ENCODE measurements around the gene ADGRG3. TPM values are rescaled to one million over a fixed set of nuclear protein-coding genes. Genes with fewer than 3 reads are reported as not detected.

Gene ADGRG3
- total and polyA plus RNA-seq, 2 donors from 2014 or later = 0.17 to 1.8 TPM

DNA sequence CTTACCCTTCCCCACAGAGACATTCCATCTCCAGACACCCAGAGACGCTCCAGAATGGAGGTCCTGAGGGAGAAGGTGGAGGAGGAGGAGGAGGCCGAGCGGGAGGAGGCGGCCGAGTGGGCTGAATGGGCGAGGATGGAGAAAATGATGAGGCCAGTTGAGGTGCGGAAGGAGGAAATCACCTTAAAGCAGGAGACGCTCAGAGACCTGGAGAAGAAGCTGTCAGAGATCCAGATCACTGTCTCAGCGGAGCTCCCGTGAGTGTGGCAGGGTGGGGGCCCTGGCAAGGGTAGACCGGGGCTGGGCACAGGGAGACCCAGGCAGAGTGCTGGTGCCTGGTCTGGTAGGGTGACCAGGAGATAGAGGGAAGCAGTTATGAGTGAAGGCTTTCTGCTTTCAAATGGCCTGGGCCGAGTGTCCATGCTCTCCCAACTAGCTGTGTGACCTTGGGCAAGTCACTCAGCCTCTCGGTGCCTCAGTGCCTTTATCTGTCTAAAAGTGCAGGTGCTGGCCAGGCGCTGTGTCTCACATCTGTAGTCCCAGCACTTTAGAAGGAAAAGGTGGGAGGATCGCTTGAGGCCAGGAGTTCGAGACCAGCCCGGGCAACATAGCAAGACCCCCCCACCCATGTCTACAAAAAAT lies 29.9 kb downstream of the ADGRG3 start:
- Histone ChIP-seq H3K36me3 (ENCODE audit: control insufficient read depth in 2 of 3, insufficient read depth in 3 of 3, low read length in 3 of 3) (no peaks in the 10 kb centered on the region), H3K9ac (ENCODE audit: low read length in 3 of 3) (no peak overlapping the region), H3K27ac (ENCODE audit: low read depth in 2 of 2, low read length in 2 of 2) (no peak overlapping the region), H3K9me3 (ENCODE audit: control insufficient read depth in 2 of 3, insufficient read depth in 1 of 3, low read length in 3 of 3) (no peaks in the 10 kb centered on the region), H3K4me3 (ENCODE audit: low read length in 3 of 3) (no peak overlapping the region), H3K4me1 (ENCODE audit: control insufficient read depth in 2 of 3, insufficient read depth in 2 of 3, low read depth in 1 of 3, low read length in 3 of 3) (peaks cover 0 to 4% (median 0%) of the 10 kb centered on the region in 3 donors), H3K27me3 (ENCODE audit: control insufficient read depth, insufficient read depth, low read length) (no peaks in the 10 kb centered on the region)
- TF ChIP-seq, protein P1, sequence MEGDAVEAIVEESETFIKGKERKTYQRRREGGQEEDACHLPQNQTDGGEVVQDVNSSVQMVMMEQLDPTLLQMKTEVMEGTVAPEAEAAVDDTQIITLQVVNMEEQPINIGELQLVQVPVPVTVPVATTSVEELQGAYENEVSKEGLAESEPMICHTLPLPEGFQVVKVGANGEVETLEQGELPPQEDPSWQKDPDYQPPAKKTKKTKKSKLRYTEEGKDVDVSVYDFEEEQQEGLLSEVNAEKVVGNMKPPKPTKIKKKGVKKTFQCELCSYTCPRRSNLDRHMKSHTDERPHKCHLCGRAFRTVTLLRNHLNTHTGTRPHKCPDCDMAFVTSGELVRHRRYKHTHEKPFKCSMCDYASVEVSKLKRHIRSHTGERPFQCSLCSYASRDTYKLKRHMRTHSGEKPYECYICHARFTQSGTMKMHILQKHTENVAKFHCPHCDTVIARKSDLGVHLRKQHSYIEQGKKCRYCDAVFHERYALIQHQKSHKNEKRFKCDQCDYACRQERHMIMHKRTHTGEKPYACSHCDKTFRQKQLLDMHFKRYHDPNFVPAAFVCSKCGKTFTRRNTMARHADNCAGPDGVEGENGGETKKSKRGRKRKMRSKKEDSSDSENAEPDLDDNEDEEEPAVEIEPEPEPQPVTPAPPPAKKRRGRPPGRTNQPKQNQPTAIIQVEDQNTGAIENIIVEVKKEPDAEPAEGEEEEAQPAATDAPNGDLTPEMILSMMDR (IDR thresholded peaks at IDR 0.05; ENCODE audit: borderline replicate concordance, extremely low read depth, insufficient read depth) = no peak
- intact Hi-C loops (cut with DNase I) = no loop called here
- FAIRE-seq (no peak), DNase-seq (no peak)

DNA sequence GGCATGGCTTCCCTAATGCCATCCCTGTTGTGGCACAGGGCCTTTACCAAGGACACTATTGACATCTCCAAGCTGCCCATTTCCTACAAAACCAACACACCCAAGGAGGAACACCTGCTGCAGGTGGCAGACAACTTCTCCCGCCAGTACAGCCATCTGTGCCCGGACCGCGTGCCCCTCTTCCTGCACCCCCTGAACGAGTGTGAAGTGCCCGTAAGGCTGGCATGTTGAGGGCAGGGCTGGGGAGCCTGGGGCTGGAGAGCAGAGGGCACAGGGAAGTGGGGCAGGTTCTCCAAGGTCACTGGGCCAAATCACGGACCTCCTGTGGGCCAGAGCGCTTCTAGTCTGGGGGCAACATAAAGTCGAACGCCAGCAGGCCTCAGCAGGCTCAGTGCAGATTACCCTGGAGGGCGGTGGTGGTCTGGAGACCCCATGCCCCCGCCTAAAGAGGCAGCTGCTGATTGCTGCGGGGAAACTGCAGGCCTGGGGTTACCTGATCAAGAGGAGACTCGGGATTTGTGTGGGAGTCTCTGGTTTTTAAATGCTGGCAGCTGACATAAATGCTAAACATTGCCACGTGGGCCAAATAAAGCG lies 30.8 kb downstream of the ADGRG3 start:
- Histone ChIP-seq H3K9ac (ENCODE audit: low read length in 3 of 3) (no peak overlapping the region), H3K27ac (ENCODE audit: low read depth in 2 of 2, low read length in 2 of 2) (no peak overlapping the region), H3K36me3 (ENCODE audit: control insufficient read depth in 2 of 3, insufficient read depth in 3 of 3, low read length in 3 of 3) (no peaks in the 10 kb centered on the region), H3K27me3 (ENCODE audit: control insufficient read depth, insufficient read depth, low read length) (no peaks in the 10 kb centered on the region), H3K9me3 (ENCODE audit: control insufficient read depth in 2 of 3, insufficient read depth in 1 of 3, low read length in 3 of 3) (no peaks in the 10 kb centered on the region), H3K4me1 (ENCODE audit: control insufficient read depth in 2 of 3, insufficient read depth in 2 of 3, low read depth in 1 of 3, low read length in 3 of 3) (peaks cover 0 to 4% (median 0%) of the 10 kb centered on the region in 3 donors), H3K4me3 (ENCODE audit: low read length in 3 of 3) (no peak overlapping the region)
- no peak for FAIRE-seq
- DNase-seq = no peak
- TF ChIP-seq, protein P1 (IDR thresholded peaks at IDR 0.05; ENCODE audit: borderline replicate concordance, extremely low read depth, insufficient read depth) = no peak
- intact Hi-C loops (cut with DNase I) = no loop called here

DNA sequence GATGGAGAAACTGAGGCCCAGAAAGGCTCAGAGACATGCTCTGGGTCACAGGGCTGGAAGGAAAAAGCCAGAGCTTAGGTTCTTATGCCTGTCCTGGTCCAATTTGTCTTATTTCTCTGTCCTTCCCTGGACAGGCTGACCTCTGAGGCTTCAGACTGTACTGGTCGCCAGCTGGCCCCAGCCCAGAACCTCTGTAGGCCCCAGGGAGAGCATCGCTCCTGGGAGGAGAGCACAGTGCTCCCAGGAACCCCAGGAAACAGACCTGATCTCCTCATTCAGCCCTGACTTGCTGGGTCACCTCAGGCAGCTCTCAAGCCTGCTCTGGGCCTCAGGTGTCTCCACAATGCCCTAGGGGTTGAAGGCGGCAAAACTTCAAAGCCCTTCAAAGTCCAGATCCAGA lies 31.4 kb downstream of the ADGRG3 start:
- Histone ChIP-seq H3K36me3 (ENCODE audit: control insufficient read depth in 2 of 3, insufficient read depth in 3 of 3, low read length in 3 of 3) (no peaks in the 10 kb centered on the region), H3K4me1 (ENCODE audit: control insufficient read depth in 2 of 3, insufficient read depth in 2 of 3, low read depth in 1 of 3, low read length in 3 of 3) (no peaks in the 10 kb centered on the region), H3K27ac (ENCODE audit: low read depth in 2 of 2, low read length in 2 of 2) (no peak overlapping the region), H3K9me3 (ENCODE audit: control insufficient read depth in 2 of 3, insufficient read depth in 1 of 3, low read length in 3 of 3) (no peaks in the 10 kb centered on the region), H3K9ac (ENCODE audit: low read length in 3 of 3) (no peak overlapping the region), H3K27me3 (ENCODE audit: control insufficient read depth, insufficient read depth, low read length) (no peaks in the 10 kb centered on the region), H3K4me3 (ENCODE audit: low read length in 3 of 3) (no peak overlapping the region)
- FAIRE-seq (no peak), DNase-seq (no peak)
- TF ChIP-seq, protein P1 (IDR thresholded peaks at IDR 0.05; ENCODE audit: borderline replicate concordance, extremely low read depth, insufficient read depth) = no peak
- intact Hi-C loops (cut with DNase I) = no loop called here

Measured in kidney (tissue), 14 donors.